ENCODE data around the gene FLRT1.

The FLRT1 gene, protein sequence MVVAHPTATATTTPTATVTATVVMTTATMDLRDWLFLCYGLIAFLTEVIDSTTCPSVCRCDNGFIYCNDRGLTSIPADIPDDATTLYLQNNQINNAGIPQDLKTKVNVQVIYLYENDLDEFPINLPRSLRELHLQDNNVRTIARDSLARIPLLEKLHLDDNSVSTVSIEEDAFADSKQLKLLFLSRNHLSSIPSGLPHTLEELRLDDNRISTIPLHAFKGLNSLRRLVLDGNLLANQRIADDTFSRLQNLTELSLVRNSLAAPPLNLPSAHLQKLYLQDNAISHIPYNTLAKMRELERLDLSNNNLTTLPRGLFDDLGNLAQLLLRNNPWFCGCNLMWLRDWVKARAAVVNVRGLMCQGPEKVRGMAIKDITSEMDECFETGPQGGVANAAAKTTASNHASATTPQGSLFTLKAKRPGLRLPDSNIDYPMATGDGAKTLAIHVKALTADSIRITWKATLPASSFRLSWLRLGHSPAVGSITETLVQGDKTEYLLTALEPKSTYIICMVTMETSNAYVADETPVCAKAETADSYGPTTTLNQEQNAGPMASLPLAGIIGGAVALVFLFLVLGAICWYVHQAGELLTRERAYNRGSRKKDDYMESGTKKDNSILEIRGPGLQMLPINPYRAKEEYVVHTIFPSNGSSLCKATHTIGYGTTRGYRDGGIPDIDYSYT

DNA sequence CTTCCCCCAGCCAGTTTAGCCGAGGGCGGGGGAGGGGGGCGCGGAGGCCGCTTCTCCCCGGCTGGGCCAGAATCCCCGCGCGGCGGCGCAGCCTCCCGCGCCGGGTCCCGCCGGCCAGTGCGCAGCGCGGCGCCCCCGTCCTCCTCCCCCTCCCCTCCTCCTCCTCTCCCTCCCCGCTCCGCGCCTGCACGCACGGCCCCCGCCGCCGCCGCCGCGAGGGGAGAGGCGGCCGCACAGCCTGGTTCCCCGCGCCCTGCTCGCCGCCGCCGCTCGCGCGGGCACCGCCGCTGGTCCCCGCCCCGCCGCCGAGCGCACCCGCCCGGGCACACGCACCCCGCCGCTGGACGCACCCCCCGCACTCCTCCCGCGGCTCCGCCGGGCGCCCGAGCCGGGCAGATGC, at the start of gene FLRT1:
FLRT1 (plus strand) TSS at position 356 of the 400 bp plus-strand sequence. CDS start 80,337 bp downstream, outside the sequence.
- no peak for DNase-seq

DNA sequence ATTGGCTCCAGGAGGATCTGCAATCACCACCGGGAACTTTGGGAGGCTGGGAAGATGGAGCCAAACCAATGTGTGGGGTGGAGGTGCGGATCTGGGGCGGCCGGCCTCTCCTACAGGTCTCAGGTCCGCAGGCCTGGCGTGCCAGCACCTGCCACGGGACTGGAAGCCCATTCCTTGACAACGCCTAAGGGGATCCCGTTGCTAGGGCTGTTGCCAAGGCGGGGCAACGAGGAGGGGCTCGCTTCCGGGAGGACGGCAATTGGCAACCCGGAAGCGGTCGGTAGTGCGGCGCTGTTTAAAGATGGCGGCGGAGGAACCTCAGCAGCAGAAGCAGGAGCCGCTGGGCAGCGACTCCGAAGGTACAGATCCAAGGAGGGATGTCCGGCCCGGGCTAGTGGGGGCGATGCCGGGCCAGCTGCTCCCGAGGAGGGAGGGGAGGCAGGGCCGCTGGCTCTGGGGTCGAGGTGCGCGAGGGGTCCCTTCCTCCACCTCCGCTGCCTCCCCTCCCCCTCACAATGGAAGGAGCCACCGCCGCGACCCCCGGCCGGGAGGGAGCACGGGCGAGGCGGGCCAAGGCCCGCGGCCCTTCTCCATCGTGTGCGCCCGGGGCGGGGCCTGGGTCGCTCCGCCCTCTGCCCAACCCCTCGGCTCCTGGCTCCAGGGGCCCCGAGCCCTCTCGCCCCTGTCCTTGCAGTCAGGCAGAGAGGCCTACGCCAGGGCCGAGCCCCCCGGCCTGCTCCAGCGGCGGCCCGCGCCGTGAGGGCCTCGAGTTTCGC, 49.4 kb upstream of the FLRT1 start, which contains the start of gene OTUB1:
OTUB1 (plus strand) TSS at position 283 of the 776 bp plus-strand sequence; CDS start at position 302, 19 bp downstream.
- peak; percentile 85 for DNase-seq

DNA sequence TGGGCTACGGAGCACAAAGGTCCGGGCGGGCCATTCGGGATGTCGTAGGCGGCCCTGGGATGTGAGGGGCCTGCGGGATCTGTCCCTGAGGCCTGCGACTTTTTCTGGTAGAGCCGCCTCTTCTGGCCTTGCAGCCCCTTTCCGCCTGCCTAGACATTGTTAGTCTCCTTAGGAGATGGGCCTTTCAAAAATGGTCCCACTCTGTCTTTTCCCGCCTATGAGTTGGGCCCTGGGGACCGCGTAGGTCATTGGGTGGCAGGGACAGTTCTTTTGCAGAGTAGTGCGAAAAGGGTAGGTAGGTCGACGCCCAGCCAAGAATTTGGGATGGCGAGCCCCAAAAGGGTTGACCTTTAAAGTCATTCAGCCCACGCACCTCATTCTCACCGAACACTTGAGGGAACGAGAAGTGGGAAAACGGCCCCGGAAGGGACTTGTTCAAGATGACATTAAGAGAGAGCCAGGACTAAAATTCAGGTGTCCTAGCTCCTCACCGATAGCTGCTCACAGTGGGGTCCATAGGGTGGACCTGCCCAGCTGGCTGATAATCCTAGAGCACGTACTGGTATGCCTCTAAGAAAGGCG, 48.7 kb upstream of the FLRT1 start:
- DNase-seq, result no peak

DNA sequence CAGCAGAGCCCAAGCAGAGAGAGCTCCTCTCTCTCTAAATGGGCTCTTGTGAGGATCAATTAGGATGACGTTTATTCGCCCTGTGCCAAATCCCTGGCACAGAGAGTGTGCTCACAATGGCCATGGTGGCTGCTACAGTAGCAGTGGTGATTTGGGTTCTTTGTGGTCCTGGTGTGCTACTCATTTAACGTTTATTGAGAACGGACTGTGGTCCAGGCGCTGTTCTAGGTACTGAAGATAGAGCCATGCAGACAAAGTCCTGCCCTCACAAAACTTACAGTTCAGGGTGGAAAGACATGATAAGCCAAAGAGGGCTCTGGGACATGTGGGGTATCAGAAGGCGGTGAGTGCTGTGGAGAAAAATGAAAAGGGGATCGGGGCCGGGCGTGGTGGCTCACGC, 44.2 kb upstream of the FLRT1 start:
- no peak for DNase-seq

DNA sequence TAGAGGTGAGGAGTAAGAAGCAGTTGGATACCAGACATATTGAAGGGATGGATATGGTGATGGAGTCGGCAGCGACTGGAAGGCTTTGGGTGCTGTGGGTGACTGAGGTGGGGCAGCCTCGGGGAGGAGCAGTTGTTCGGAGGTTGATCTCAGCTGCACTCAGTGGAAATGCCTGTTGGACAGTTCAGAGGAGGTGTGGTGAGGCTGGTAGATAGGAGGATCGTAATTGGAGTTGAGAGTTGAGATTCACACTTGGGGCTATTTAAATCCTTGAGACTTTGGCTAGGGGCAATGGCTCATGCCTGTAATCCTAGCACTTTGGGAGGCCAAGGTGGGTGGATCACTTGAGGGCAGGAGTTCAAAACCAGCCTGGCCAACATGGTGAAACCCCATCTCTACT, 42.6 kb upstream of the FLRT1 start:
- DNase-seq, result no peak

DNA sequence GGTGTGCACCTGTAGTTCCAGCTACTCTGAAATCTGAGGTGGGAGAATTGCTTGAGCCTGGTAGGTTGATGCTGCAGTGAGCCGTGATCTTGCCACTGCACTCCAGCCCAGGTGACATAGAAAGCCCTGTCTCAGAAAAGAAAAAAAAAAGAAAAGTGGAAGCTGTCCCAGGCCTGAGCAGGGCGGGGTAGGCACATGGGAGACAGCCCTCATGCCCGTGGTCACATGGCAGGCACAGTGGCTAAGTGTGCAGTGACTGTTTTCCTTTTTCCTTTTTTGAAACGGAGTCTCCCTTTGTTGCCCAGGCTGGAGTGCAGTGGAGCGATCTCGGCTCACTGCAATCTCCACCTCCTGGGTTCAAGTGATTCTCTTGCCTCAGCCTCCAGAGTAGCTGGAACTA, 41.7 kb upstream of the FLRT1 start:
- no peak for DNase-seq

DNA sequence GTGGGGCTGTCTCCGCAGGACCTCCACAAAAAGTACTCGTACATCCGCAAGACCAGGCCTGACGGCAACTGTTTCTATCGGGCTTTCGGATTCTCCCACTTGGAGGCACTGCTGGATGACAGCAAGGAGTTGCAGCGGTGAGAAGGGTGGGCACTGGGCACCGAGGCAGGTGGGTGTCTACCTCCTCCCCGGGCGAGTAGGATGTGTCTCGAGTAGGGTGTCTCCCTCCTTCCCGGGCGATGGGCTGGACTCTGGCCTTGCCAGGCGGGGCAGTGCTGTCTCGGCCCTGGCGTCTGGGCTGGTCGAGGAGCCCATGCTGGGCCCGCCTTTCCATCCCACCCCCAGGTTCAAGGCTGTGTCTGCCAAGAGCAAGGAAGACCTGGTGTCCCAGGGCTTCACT, 39.2 kb upstream of the FLRT1 start:
- no peak for DNase-seq

DNA sequence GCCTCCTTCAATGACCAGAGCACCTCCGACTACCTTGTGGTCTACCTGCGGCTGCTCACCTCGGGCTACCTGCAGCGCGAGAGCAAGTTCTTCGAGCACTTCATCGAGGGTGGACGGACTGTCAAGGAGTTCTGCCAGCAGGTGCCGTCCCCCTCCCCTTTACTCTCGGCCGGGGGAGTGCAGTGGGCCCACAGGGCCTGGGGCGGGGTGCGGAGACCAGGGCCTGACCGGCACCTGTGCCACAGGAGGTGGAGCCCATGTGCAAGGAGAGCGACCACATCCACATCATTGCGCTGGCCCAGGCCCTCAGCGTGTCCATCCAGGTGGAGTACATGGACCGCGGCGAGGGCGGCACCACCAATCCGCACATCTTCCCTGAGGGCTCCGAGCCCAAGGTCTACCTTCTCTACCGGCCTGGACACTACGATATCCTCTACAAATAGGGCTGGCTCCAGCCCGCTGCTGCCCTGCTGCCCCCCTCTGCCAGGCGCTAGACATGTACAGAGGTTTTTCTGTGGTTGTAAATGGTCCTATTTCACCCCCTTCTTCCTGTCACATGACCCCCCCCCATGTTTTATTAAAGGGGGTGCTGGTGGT, 38.5 kb upstream of the FLRT1 start:
- DNase-seq, result no peak

DNA sequence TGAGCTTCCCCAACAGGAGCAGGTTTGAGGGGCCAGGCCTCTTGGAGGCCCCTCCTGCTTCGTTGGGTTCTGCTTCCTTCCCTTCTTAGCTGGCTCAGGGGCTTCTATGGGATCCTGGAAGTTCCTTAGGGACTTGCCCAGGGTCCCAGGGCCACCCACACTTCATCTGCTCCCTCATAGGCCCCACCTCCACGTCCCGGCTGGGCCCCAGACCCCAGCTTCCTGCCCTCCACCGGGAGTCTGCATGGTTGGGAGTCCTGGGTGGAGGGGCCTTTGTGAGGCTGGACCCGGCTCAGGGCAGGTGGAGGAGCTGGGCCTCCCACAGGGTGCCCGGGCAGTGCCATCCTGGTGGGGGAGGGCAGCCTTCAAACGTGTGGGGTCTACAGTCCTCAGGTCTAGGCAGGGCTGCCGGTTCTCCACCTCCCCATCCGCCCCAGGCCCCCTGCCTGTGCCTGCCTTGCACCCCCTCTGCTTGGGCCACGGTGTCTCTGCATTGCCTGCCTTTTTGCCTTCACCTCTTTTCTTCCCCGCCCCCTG, 37.9 kb upstream of the FLRT1 start:
- DNase-seq, result no peak

DNA sequence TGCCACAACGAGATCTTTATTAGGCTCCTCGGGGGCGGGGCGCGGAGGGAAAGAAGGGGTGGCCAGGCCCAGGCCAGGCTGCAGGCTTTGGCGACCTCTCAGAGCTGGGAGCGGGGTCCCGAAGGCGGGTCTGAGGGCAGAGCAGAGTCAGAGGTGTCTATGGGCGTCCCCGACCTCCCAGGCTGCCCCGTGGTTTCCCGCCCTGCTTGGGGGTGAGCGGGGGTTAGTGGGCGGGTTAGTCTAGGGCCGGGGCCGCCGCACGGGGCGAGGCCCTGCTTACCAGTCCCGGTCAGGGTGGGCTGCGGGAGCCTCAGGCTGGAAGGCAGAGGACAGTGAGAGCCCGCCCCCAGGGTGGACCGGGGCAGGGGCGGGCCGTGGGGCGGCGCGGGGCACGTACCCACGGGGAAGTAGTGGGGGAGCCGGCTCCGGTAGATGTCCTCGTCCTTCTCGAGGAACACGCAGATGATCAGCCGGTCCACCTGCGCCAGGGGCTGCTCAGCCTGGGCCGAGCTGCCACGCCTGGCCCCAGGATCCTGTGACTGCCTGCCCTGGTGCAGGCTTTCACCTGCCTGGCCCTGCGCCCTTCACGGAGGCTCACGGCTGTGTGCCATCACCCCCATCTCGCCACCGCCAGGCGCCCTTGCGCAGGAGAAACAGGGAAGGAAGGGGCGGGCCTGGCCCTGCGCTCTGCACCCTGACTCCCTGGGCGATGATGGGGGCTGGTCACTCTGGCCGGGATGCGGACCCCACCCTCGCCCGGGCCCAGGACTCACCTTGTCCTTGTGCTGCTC, 37.0 kb upstream of the FLRT1 start:
- DNase-seq, result no peak

DNA sequence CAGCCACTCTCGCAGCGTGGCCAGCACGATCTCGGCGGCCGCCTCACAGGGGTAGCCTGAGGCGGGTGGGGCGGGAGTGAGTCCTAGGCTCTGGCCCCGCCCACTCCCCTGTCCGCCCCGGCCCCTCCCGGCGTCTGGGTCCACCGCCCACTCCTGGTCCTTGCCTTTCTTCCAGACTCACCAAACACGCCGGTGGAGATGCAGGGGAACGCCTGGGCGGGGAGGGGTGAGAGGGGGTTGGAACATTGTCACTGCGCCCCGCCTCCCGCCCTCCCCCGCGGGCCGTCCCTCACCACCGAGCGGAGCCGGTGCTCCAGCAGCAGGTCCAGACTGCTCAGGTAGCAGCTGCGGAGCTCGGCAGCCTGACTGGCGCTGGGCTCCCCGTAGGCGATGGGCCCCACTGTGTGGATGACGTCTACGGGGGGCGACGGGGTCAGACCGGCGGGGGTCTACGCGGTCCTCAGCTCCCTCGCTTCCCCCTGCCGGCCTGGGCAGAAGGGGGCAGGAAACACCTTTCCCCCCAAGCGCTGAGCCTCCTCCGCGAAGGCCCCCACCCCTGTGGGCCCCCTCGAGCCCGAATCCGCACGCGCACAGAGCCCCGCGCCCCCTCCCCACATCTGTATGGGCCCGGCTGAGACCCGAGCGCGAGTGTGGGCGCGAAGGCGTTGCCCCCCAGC, 36.2 kb upstream of the FLRT1 start:
- no peak for DNase-seq

DNA sequence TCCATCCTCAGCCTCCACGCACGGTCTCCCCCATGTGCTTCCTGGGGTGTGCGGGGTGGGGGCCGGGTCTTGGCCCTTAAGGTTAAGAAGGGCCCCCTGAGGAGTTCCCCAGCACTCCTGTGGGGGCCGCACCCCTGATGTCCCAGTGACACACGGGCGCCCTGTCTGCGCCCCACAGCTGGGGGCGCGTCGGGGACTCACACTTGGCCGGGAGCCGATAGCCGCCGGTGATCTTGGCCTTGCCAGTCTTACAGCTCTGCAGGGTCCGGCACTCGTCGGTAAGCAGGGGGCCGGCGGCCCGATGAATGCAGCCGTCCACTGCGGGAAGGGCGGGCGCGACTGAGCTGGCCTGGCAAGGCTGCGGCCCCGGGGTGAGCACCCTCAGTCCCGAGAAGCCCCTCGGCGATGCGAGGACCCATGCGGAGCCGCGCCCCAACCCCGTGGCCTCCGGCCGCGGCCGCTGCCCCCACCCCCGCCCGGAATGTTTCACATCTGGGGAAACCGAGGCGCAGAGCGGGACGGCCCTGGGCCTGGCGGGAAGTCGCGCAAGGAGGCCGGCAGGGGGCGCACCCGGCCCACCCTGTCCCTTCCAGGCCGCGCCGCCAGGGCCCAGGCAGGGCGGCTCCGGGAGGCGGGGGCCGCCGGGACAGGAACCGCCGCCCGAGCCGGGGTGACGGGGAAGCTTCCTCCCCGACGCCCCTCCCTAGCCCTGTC, 35.5 kb upstream of the FLRT1 start:
- DNase-seq, result no peak

DNA sequence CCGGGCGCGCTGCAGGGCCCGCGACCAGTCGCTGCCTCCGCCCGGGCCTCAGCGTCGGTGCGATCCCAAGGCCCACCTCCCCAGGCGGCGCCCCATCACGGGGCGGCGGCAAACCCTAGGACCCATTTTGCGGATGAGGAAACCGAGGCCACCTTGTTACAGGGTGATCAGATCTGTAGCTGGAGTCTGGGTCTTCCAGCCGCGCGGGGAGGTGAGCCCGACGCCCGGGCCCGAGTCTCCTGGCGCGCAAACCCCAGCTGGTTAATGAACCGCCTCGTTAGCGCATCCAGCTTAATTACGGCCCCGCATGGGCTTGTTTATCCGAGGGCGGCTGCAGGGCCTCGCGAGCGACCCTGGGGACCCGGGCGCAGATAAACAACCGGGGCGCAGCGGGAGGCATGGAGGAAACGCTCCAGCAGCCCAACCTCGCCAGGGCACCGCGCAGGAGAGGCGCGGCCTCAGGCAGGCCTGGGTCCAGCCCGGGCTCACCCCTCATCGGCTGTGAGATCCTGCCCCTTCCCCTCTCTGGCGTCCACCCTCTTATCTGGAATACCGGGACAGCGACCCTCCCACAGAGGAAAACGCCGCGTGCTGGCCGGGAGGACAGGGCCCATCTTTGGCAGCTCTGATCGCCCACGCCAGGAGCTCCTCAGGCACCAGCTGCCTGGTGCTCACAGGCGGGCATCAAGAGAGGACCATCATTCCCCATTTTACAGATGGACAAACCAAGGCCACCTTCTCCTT, 34.8 kb upstream of the FLRT1 start:
- DNase-seq, result no peak

DNA sequence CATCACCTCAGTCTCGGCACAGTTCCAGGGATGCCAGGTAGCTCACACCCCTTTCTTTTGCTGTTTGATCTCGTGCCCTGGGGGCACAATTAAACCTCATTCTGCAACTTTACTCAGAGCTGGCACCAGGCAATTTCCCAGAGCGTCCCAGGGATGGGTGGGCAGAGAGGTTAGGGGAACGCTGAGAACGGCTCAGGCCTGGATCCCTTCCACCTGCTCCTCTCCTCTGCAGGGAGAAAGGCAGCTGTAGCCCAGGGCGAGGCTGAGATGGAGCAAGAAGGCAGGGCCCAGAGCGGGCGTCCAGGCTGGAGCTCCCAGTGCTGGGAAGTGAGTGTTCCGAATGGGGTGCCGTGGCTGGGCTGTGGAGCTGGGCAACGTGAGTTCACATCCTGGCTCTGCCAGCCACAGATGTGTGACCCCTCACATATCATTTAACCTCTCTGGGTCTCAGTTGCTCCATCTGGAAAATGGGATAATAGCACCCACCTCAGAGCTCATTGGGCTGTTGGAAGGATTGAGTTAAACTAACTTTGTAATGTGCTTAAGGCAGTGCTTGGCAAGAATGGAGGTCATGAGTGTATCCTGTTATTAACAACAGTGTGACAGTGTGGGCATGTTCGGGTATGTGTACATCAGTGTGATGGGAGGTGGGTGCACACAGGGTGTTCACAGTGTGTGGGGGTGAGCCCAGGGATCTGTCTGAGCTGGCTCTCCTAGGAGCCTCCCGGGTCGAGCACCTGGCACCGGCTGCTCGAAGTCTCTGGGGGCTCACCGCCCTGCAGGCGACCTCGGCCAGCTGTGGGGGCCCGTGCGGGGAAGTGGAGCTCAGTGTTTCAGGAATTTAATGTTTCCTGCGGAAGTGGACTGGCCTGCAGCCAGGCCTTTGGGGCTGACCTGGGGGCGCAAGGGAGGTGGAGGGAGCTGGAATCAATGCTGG, 34.0 kb upstream of the FLRT1 start:
- no peak for DNase-seq

DNA sequence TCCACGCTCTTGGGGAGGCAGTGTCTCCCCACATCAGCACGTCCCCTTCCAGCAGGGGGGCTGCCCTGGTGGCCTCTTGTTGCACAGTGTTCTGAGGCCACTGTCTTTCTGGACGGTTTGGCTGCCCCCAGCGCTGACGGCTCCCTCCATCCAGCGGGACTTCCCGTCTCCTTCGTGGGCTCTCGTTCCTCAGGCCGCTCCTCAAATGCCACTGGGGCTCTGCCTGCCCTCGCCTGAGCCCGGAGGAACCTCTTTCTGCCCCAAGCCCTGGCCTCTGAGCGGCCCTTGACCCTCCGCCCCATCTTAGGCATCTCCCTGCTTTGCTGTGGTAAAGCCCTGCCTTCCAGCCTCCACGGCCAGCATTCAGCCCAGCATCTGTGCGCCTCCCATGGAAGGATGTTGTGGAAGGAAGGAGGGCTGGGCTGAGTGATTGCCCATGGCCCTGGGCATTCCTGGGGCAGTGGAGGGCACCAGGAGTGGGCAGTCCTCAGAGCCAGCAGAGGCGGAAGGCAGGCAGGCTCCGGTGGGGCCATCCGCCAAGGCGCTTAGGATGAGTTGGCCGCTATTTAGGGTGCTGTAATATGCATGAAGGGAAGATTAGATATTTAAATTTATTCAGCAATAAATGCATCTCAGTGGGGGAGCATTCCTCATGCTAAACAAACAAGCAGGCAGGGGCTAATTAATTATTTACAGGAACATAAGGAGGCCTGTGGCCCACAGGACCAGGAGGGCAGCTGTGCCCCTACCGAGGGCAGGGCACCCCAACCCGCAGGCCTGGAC, 31.7 kb upstream of the FLRT1 start:
- no peak for DNase-seq

DNA sequence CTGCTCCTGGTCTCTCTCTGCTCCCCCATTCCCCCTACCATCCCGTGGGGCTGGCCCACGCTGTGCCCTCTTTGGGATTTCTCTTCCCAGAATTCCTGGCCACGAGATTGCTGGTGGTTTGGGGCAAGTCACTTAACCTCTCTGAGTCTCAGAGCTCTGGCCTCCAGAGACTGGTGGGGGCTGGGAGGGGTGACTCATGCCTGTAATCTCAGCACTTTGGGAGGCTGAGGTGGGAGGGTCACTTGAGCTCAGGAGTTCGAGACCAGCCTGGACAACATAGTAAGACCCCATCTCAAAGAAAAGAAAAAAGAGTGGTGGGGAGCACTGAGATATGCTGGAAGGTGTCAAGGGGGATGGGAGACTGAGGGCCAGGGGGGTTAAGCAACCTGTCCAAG, 31.1 kb upstream of the FLRT1 start:
- DNase-seq, result no peak

DNA sequence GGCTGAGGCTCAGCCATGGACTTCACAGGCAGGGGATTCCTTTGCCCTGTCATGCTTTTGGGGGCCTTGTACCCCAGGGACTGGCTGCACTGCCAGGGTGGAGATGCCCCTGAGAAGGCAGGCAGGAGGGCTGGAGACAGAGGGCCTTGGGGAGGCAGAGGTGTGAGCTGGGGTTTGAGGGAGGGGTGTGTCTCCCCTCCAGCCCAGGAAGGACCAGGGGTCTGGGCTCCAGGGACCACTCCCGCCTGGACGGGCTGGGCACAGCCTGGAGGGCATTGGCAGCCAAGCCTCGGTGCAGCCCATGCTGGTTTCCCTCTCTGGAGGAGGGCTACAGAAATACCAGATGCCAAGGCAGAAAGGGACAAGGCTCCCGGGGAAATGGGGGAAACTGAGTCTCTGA, 30.0 kb upstream of the FLRT1 start:
- DNase-seq, result no peak

DNA sequence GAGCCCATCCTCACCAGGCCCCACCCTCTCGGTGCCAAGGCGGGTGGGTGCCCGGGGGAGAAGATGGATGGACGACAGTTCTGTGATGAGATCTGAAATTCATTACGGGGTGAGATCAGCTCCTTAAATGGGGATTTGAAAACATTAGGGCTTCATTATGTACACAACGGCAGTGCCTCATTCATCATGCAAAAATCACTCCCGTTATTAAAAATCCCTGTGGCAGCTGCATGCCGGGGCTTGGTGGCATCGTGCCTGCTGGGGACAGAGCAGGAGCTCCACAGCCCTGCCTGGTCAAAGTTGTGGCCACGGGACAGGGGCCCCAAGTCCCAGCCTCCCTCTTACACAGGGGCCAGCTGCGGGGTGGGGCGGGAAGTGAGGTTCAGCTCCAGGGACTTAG, 29.3 kb upstream of the FLRT1 start:
- DNase-seq, result no peak
